ENCODE data around the gene RHEBL1.

GRCh38 chr12:49038291-49038955 lies 31.4 kb downstream of the RHEBL1 start:
- TF ChIP-seq NR3C1 (CRISPR knock-in tag; conservative IDR thresholded peaks at IDR 0.05; ENCODE audit: low read depth) = no peak
- no peak for TF ChIP-seq CBFB (CRISPR knock-in tag; IDR thresholded peaks at IDR 0.05; ENCODE audit: low read depth)
- TF ChIP-seq CTCF (IDR thresholded peaks at IDR 0.05) = no peak
- no peak for TF ChIP-seq ESRRA (CRISPR knock-in tag; IDR thresholded peaks at IDR 0.05; ENCODE audit: borderline replicate concordance)
- TF ChIP-seq JUN (CRISPR knock-in tag; IDR thresholded peaks at IDR 0.05) = no peak
- TF ChIP-seq TP53 (CRISPR knock-in tag; IDR thresholded peaks at IDR 0.05) = no peak
